Raji (cell line): ENCODE results near the gene HSBP1L1.

Source experiments
- POLR2A ChIP-seq: IDR thresholded peaks from 2 replicates; pipeline ENCODE4 v1.6.1; 2011; ENCODE audit warnings: low read depth, low read length, control low read depth; ENCODE audit not compliant: insufficient read depth

The HSBP1L1 gene

GRCh38 chr18:79975985-79976680 lies 11.7 kb downstream of the HSBP1L1 start:
- TF ChIP-seq POLR2A = no peak

- TF ChIP-seq POLR2A = no peak
These were observed 15.4 kb downstream of the HSBP1L1 start for GRCh38 chr18:79979843-79980242.

- no peak for TF ChIP-seq POLR2A
These were observed 16.1 kb downstream of the HSBP1L1 start for GRCh38 chr18:79980585-79980984.

GRCh38 chr18:79982736-79983135 lies 18.3 kb downstream of the HSBP1L1 start:
- no peak for TF ChIP-seq POLR2A

- TF ChIP-seq POLR2A = no peak
These were observed 18.8 kb downstream of the HSBP1L1 start for GRCh38 chr18:79983253-79983652.

- no peak for TF ChIP-seq POLR2A
These were observed 19.4 kb downstream of the HSBP1L1 start for GRCh38 chr18:79983793-79984192.

GRCh38 chr18:79985172-79985571 lies 20.7 kb downstream of the HSBP1L1 start:
- no peak for TF ChIP-seq POLR2A

- TF ChIP-seq POLR2A = no peak
These were observed 22.3 kb downstream of the HSBP1L1 start for GRCh38 chr18:79986726-79987125.

GRCh38 chr18:79987566-79987965 lies 23.1 kb downstream of the HSBP1L1 start:
- TF ChIP-seq POLR2A = no peak

GRCh38 chr18:79988071-79988450 lies 23.6 kb downstream of the HSBP1L1 start:
- TF ChIP-seq POLR2A = no peak

- TF ChIP-seq POLR2A = peak; percentile 98
These were observed 24.2 kb downstream of the HSBP1L1 start, which contains the start of gene TXNL4A for GRCh38 chr18:79988451-79989194. TXNL4A (minus strand) TSS chr18:79988563; CDS start chr18:79988392, 171 bp downstream.

GRCh38 chr18:79989195-79989497 lies 24.7 kb downstream of the HSBP1L1 start:
- no peak for TF ChIP-seq POLR2A

GRCh38 chr18:79991494-79991893 lies 27.1 kb downstream of the HSBP1L1 start:
- no peak for TF ChIP-seq POLR2A

GRCh38 chr18:80000877-80001276 lies 36.4 kb downstream of the HSBP1L1 start:
- no peak for TF ChIP-seq POLR2A

- TF ChIP-seq POLR2A = no peak
These were observed 38.0 kb downstream of the HSBP1L1 start for GRCh38 chr18:80002468-80002867.

GRCh38 chr18:80004600-80005342 lies 40.3 kb downstream of the HSBP1L1 start:
- no peak for TF ChIP-seq POLR2A

GRCh38 chr18:80006724-80007123 lies 42.3 kb downstream of the HSBP1L1 start:
- no peak for TF ChIP-seq POLR2A
